K562 (cell line): Measurements from ENCODE around the gene RITA1. TPM values are rescaled to one million over a fixed set of nuclear protein-coding genes. Genes with fewer than 3 reads are reported as not detected.

ENCODE experiments used
- BACH1 ChIP-seq: fragments of 200-800 bp; sonication (Bioruptor generic); IDR thresholded peaks from 2 replicates; pipeline ENCODE4 v1.6.1; 2016; ENCODE audit warnings: missing genetic modification characterization, missing compliant biosample characterization
- CBFA2T2 ChIP-seq: fragments of 450-650 bp; conservative IDR thresholded peaks from 2 replicates; pipeline ENCODE4 v1.6.1; 2017; ENCODE audit warnings: mild to moderate bottlenecking
- CBFB ChIP-seq: sonication (generic); formaldehyde crosslinking; IDR thresholded peaks from 2 replicates; pipeline ENCODE4 v1.4.0; 2020; ENCODE audit warnings: mild to moderate bottlenecking, missing genetic modification reagents
- GABPA ChIP-seq: fragments of 200-800 bp; sonication (Bioruptor generic); conservative IDR thresholded peaks from 2 replicates; pipeline ENCODE4 v1.6.1; 2016; ENCODE audit warnings: low read depth, missing genetic modification characterization, missing compliant biosample characterization
- GTF2E2 ChIP-seq: fragments of 200-800 bp; sonication (Bioruptor generic); IDR thresholded peaks from 2 replicates; pipeline ENCODE4 v1.6.1; 2016; ENCODE audit warnings: missing genetic modification characterization, missing compliant biosample characterization
- MTA1 ChIP-seq: fragments of 450-650 bp; IDR thresholded peaks from 2 replicates; pipeline ENCODE4 v1.6.1; 2017; ENCODE audit warnings: borderline replicate concordance
- MYBL2 ChIP-seq, 2 experiments: fragments of 450-650 bp in 1 of 2; sonication (generic) in 1 of 2; formaldehyde crosslinking in 1 of 2; IDR thresholded peaks; 2 replicates each; pipeline versions ENCODE4 v1.6.1 to v1.8.1; 2017 to 2022; ENCODE audit warnings: borderline replicate concordance in 1 of 2, inconsistent platforms in 1 of 2, low read depth in 1 of 2, mild to moderate bottlenecking in 1 of 2, missing genetic modification reagents in 1 of 2, moderate library complexity in 1 of 2
- NBN ChIP-seq: fragments of 450-650 bp; IDR thresholded peaks from 2 replicates; pipeline ENCODE4 v1.6.1; 2016; ENCODE audit warnings: low read depth, mild to moderate bottlenecking
- NCOA6 ChIP-seq: fragments of 450-650 bp; IDR thresholded peaks from 2 replicates; pipeline ENCODE4 v1.6.1; 2017; ENCODE audit warnings: mild to moderate bottlenecking
- SMAD4 ChIP-seq: fragments of 250-450 bp; sonication (Bioruptor Pico); conservative IDR thresholded peaks from 2 replicates; pipeline ENCODE4 v1.8.0; 2021; ENCODE audit warnings: inconsistent platforms, mild to moderate bottlenecking, moderate library complexity
- STAT5B ChIP-seq: fragments of 250-450 bp; sonication (Bioruptor Pico); IDR thresholded peaks from 2 replicates; pipeline ENCODE4 v1.8.0; 2021; ENCODE audit warnings: mild to moderate bottlenecking, inconsistent platforms
- TEAD2 ChIP-seq: fragments of 450-650 bp; IDR thresholded peaks from 2 replicates; pipeline ENCODE4 v1.6.1; 2016; ENCODE audit warnings: missing genetic modification characterization, control low read depth, missing compliant biosample characterization
- ZNF184 ChIP-seq: sonication (generic); formaldehyde crosslinking; IDR thresholded peaks from 2 replicates; pipeline ENCODE4 v1.5.0; 2020; ENCODE audit warnings: missing genetic modification reagents
- polyA plus RNA-seq, 8 experiments: library from polyadenylated mRNA; depleted of rRNA in 4 of 8; stranded (reverse) in 5 of 8; unstranded in 3 of 8; fragments of >200 nt; fragmentation: Nextera tagmentation in 2 of 8; fragmentation: Illumina TruSeq in 1 of 8; extraction: Ambion mirVana in 2 of 8; extraction: Trizol in 1 of 8; gene quantifications; 2 replicates each; pipeline versions ENCODE4 v1.2.1 to v1.2.3, GENCODE V29; 2011 to 2014; ENCODE audit warnings: inconsistent platforms in 1 of 8, missing spikeins in 1 of 8
- total RNA-seq, 7 experiments: library from RNA; depleted of rRNA in 6 of 7; stranded (reverse); fragments of >200 nt in 6 of 7; fragmentation: Illumina TruSeq in 2 of 7; extraction: Trizol in 2 of 7; gene quantifications; 2 replicates each; pipeline versions ENCODE4 v1.2.1 to v1.2.3, GENCODE V29; 2011 to 2021; ENCODE audit warnings: low replicate concordance in 1 of 7
- TF ChIP-seq, protein P1 (sequence below): sonication (generic); formaldehyde crosslinking; IDR thresholded peaks from 2 replicates; pipeline ENCODE4 v1.4.0; 2020; ENCODE audit warnings: mild to moderate bottlenecking, missing genetic modification reagents
- TF ChIP-seq, protein P2 (sequence below), 3 experiments: IDR thresholded peaks in 2 of 3; conservative IDR thresholded peaks in 1 of 3; 2 replicates each; pipeline ENCODE4 v1.5.1; 2011 to 2012; ENCODE audit warnings: low read length in 3 of 3, mild to moderate bottlenecking in 3 of 3, control low read depth in 2 of 3, improper control_type of control experiment in 1 of 3, inconsistent platforms in 1 of 3, low read depth in 1 of 3, mixed read lengths in 1 of 3, moderate library complexity in 1 of 3; ENCODE audit not compliant: insufficient read depth in 2 of 3
- TF ChIP-seq, protein P3 (sequence below): fragments of 450-650 bp; IDR thresholded peaks from 2 replicates; pipeline ENCODE4 v1.6.1; 2018; ENCODE audit warnings: mild to moderate bottlenecking, low read depth; ENCODE audit not compliant: partially characterized antibody
- TF ChIP-seq, protein P4 (sequence below): sonication (generic); formaldehyde crosslinking; IDR thresholded peaks from 2 replicates; pipeline ENCODE4 v1.8.1; 2022; ENCODE audit warnings: missing genetic modification reagents
- TF ChIP-seq, protein P5 (sequence below): fragments of 250-450 bp; sonication (Bioruptor Pico); IDR thresholded peaks from 2 replicates; pipeline ENCODE4 v1.8.0; 2021; ENCODE audit warnings: moderate library complexity, mild to moderate bottlenecking, inconsistent platforms

The RITA1 gene
- total and polyA plus RNA-seq, 9 of the 15 experiments (the other 6 are each of a cell fraction or from before 2014, with no cell fraction given), result 2.8 to 40.4 (median 18.0) TPM

DNA sequence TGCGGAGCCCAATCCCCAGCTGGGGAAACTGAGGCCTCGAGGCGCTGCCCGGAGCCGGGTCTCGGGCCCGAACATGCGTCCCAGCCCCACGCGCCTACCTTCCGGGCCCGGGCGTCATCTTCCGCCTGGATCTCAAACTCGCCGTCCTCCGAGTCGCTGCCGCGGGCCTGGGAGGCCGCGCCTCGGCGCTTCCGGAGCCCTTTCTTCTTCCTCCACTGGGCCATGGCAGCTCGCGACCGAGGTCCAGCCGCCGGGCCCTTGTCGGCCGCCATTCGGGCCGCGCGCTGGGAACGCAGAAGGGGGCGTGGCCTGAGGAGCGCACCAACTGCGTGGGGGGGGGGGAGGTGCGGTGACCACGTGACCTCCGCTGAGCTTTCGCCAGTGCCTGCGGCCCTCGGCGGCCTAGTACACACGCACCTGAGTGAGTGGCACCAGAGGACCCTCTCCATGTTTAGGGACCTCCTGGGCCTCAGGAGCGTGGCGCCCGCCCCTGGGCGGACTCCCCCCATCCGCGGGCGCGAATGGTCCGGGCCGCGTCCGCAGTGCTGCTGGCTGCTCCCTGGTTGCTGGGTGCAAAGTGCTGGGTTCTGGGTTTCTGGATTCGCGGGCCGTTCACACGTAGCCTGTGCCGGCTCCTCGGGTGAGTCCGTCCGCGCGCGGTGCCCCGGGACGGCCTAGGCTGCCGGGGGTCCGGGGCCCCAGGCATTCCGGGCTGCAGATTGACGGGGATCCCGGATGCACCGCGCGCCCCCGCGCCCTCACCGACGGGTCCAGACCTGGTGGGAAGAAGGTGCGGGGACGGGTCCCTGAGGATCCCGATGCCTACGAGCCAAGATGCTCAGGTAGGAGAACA is at the start of gene RITA1, which contains the start of gene DDX54 (continued):
- TF ChIP-seq GTF2E2 (tag), result peak; percentile 95
- TF ChIP-seq MYBL2 (IDR thresholded peaks at IDR 0.05; ENCODE audit: low read depth), result no peak
- TF ChIP-seq MYBL2 (CRISPR knock-in tag; IDR thresholded peaks at IDR 0.05; ENCODE audit: borderline replicate concordance), result no peak
- TF ChIP-seq, protein P1, sequence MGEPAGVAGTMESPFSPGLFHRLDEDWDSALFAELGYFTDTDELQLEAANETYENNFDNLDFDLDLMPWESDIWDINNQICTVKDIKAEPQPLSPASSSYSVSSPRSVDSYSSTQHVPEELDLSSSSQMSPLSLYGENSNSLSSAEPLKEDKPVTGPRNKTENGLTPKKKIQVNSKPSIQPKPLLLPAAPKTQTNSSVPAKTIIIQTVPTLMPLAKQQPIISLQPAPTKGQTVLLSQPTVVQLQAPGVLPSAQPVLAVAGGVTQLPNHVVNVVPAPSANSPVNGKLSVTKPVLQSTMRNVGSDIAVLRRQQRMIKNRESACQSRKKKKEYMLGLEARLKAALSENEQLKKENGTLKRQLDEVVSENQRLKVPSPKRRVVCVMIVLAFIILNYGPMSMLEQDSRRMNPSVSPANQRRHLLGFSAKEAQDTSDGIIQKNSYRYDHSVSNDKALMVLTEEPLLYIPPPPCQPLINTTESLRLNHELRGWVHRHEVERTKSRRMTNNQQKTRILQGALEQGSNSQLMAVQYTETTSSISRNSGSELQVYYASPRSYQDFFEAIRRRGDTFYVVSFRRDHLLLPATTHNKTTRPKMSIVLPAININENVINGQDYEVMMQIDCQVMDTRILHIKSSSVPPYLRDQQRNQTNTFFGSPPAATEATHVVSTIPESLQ, result no peak
- TF ChIP-seq, protein P2, sequence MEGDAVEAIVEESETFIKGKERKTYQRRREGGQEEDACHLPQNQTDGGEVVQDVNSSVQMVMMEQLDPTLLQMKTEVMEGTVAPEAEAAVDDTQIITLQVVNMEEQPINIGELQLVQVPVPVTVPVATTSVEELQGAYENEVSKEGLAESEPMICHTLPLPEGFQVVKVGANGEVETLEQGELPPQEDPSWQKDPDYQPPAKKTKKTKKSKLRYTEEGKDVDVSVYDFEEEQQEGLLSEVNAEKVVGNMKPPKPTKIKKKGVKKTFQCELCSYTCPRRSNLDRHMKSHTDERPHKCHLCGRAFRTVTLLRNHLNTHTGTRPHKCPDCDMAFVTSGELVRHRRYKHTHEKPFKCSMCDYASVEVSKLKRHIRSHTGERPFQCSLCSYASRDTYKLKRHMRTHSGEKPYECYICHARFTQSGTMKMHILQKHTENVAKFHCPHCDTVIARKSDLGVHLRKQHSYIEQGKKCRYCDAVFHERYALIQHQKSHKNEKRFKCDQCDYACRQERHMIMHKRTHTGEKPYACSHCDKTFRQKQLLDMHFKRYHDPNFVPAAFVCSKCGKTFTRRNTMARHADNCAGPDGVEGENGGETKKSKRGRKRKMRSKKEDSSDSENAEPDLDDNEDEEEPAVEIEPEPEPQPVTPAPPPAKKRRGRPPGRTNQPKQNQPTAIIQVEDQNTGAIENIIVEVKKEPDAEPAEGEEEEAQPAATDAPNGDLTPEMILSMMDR (IDR thresholded peaks at IDR 0.05 in 2 of 3, conservative IDR thresholded peaks at IDR 0.05 in 1 of 3; ENCODE audit: insufficient read depth in 2 of 3, low read depth in 1 of 3, low read length in 3 of 3), result no peak
- no peak for TF ChIP-seq SMAD4
- no peak for TF ChIP-seq TEAD2 (tag)
- TF ChIP-seq NCOA6, result no peak
- TF ChIP-seq CBFA2T2, result peak; percentile 90
- TF ChIP-seq, protein P3, sequence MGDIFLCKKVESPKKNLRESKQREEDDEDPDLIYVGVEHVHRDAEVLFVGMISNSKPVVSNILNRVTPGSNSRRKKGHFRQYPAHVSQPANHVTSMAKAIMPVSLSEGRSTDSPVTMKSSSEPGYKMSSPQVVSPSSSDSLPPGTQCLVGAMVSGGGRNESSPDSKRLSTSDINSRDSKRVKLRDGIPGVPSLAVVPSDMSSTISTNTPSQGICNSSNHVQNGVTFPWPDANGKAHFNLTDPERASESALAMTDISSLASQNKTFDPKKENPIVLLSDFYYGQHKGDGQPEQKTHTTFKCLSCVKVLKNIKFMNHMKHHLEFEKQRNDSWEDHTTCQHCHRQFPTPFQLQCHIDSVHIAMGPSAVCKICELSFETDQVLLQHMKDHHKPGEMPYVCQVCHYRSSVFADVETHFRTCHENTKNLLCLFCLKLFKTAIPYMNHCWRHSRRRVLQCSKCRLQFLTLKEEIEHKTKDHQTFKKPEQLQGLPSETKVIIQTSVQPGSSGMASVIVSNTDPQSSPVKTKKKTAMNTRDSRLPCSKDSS, result no peak
- TF ChIP-seq STAT5B (CRISPR knock-in tag), result no peak
- peak; percentile 72 for TF ChIP-seq GABPA (tag)
- TF ChIP-seq MTA1, result no peak
- TF ChIP-seq BACH1, result no peak
- no peak for TF ChIP-seq CBFB (CRISPR knock-in tag)
- TF ChIP-seq, protein P4, sequence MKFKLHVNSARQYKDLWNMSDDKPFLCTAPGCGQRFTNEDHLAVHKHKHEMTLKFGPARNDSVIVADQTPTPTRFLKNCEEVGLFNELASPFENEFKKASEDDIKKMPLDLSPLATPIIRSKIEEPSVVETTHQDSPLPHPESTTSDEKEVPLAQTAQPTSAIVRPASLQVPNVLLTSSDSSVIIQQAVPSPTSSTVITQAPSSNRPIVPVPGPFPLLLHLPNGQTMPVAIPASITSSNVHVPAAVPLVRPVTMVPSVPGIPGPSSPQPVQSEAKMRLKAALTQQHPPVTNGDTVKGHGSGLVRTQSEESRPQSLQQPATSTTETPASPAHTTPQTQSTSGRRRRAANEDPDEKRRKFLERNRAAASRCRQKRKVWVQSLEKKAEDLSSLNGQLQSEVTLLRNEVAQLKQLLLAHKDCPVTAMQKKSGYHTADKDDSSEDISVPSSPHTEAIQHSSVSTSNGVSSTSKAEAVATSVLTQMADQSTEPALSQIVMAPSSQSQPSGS, result no peak
- 0 out of 2 replicates have a peak, but pooled peaks have one; percentile 29 for TF ChIP-seq NBN
- TF ChIP-seq ZNF184 (CRISPR knock-in tag), result no peak
- TF ChIP-seq, protein P5, sequence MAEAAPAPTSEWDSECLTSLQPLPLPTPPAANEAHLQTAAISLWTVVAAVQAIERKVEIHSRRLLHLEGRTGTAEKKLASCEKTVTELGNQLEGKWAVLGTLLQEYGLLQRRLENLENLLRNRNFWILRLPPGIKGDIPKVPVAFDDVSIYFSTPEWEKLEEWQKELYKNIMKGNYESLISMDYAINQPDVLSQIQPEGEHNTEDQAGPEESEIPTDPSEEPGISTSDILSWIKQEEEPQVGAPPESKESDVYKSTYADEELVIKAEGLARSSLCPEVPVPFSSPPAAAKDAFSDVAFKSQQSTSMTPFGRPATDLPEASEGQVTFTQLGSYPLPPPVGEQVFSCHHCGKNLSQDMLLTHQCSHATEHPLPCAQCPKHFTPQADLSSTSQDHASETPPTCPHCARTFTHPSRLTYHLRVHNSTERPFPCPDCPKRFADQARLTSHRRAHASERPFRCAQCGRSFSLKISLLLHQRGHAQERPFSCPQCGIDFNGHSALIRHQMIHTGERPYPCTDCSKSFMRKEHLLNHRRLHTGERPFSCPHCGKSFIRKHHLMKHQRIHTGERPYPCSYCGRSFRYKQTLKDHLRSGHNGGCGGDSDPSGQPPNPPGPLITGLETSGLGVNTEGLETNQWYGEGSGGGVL, result no peak
